Measurements from ENCODE around the gene SFXN2.
A peak's percentile ranks its signal among the peaks of the same experiment; 100 is the strongest.
"Not testable (repeated sequence)": the region's sequence is repeated elsewhere in the genome, so short reads cannot be mapped to it uniquely, and the experiment has no call there.

SFXN2 gene

DNA sequence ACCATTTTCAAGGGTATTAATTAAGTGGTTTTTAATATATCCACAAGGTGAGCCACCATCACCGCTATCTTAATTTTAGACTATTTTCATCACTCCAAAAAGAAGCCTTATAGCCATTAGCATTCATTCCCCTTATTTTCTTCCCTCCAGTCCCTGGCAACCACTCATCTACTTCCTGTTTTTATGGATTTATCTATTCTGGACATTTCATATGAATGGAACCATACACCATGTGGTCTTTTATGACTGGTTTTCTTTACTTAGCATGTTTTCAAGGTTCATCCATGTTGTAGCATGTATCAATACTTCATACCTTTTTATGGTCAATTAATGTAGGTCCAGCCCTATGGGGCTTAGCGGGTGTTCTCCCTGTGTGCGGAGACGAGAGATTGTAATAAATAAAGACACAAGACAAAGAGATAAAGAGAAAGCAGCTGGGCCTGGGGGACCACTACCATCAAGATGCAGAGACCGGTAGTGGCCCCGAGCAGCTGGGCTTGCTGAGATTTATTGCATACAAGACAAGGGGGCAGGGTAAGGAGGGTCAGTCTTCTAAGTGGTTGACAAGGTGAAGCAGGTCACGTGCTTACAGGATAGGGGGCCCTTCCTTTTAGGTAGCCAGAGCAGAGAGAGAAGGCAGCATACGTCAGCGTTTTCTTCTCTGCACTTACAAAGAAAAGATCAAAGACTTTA, 44.0 kb downstream of the SFXN2 start:
- no peak for DNase-seq

DNA sequence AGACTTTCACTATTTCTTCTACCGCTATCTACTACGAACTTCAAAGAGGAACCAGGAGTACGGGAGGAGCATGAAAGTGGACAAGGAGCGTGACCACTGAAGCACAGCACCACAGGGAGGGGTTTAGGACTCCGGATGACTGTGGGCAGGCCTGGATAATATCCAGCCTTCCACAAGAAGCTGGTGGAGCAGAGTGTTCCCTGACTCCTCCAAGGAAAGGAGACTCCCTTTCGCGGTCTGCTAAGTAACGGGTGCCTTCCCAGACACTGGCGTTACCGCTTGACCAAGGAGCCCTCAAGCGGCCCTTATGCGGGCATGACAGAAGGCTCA, 44.5 kb downstream of the SFXN2 start:
- DNase-seq, result not testable (repeated sequence)

DNA sequence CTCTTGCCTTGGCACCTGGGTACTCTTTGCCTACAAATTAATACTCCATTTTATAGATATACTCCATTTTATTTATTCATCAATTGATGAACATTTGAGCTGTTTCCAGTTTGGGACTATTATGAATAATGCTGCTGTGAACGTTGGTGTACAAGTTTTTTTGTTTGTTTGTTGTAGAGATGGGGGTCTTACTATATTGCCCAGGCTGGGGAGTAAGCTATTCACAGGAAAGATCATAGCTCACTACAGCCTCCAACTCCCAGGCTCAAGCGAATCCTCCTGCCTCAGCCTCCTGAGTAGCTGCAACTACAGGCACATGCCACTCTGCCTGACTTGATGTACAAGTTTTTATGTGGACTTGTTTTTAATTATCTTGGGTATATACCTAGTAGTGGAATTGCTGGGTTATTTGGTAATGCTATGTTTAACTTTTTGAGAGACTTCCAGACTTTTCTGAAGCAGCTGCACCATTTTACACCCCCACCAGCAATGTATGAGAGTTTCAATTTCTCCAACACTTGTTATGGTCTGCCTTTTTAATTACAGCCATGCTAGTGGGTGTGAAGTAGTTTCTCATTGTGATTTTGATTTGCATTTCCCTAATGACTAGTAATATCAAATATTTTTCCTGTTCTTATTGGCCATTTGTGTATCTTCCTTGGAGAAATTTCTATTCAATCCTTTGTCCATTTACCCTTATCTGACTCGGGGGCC, 45.2 kb downstream of the SFXN2 start:
- no peak for DNase-seq

DNA sequence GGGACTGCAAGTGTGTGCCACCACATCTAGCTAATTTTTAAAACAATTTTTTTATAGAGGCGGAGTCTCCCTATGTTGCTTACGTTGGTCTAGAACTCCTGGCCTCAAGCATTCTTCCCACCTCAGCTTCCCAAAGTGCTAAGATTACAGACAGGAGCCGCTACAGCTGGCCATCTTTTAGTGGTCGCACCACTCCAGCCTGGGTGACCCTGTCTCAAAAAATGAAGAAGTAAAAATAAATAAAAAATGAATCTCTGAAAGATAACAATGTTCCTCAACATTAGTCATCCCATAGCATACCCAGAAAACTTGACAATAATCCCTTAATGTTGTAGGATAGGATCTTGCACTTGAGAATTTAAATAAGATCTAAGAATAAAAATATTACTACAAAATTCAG, 47.5 kb downstream of the SFXN2 start:
- no peak for DNase-seq

DNA sequence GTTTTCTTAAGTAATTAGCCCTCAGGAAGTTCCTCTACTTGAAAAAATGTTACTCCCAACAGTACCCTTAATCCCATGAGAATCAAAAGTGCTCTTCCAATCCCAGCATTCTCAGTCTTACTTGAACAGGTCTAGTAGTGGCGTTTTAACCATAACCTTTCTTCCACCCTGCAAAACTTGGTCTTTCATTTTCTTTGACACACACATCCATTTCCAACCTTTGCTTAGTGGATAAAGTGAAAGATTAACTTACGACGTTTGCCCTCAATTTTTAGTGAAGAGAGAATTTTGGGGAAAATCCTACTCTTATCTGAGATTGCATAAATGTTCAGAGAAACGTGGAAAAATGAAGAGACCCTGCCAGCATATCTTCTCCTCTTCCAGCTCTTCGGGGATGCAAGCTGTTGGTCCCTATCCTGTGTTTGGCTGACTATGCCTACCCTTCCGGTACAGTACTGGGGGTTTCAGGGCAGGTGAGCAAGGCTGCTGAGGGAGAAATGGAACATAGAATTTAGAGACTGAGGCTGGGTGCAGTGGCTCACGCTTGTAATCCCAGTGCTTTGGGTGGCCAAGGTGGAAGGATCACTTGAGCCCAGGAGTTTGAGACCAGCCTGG, 48.1 kb downstream of the SFXN2 start:
- DNase-seq, result no peak

DNA sequence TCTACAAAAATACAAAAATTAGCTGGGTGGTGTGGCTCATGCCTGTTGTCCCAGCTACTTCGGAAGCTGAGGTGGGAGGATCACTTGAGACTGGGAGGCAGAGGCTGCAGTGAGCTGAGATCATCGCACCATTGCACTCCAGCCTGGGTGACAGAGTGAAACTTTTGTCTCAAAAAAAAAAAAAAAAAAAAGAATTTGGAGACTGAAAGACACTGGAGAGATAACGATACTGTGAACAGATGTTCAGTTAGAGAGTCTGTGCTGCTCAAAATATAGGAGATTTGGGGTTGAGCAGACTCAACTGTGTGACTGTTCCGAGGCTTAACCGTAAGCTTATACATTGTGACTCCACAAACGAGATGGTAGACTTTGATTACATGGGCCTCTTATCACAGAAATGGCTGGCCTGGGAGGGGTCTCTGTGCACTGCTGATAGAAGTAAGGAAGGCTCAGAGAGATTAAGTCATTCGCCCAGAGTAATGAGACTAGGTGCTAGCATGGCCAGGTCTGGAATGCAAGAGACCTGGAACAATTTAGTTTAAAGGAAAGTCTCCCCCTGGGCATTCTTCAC, 48.7 kb downstream of the SFXN2 start:
- no peak for DNase-seq

DNA sequence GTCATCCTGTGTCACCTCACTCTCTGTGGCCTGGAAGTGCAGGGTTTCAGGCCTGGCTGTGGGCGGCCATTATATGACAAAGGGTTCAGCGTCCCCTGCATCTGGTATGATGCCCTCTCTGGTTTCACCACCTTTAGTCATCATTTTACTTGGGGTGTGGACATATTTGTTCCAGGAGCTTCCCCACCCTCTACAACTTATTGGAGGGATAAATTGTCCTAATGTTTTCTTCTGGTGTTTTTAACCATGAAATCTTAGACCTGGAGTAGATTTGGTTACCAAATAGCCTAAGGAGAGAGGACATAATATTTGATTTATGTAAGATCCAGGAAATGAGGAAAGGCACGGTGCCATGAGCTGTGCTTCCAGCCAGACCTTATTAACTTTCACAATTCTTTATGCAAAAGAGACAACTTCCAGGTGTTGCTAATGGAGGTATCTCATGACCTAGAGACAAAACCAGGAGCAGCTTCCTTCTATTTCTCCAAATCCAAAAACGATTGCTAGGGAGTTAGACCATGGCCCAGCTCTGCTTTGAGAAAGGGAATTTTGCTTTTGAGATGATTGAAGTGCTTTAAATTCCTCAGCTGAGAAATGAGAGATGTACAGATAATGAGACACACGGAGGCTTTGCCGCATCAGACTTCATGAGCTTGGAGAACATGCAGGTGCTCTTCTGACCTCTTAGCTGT, 50.2 kb downstream of the SFXN2 start:
- peak; percentile 73 for DNase-seq

DNA sequence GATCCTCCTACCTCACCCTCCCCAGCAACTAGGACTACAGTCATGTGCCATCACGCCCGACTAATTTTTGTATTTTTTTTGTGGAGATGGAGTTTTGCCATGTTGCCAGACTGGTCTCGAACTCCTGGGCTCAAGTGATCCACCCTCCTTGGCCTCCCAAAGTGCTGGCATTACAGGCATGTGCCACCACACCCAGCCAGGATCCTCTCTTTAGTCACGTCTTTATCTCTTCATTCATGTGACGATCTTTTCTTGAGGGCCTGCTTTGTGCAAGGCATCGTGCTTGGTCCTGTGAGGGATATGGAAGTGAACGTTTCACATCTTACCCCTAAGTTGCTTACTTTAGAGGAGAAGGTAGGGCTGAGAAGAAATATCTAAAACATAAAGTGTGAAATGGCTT, 50.9 kb downstream of the SFXN2 start:
- no peak for DNase-seq

DNA sequence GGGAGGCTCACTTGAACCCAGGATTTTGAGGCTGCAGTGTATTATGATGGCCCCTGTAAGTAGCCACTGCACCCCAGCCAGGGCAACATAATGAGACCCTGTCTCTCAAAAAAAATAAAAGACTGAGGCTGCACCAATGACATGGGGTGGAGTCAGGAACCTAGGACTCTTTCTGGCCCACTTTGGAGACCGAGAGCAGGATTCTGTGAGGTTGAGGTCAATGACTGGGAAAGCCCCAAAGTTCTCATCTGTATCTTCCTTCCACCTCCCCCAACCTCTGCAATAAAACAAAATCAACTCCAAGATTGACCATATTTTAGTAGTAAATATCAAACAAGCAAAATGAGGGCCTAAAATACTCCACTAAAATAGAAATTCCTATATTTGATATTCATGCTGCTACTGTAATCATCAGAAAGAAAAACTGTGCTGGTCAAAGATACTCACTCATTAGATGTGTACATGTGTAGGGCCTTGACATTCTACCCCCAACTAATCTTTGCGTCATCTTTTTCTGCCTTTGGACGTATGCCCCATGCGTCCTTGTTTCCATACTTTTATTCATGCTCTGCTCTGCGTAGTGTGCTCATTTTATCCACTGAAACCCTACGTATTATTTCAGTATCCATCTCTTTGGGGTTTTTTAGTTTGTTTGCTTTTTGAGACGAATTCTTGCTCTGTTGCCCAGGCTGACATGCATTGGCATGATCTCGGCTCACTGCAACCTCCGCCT, 53.2 kb downstream of the SFXN2 start:
- DNase-seq, result no peak

DNA sequence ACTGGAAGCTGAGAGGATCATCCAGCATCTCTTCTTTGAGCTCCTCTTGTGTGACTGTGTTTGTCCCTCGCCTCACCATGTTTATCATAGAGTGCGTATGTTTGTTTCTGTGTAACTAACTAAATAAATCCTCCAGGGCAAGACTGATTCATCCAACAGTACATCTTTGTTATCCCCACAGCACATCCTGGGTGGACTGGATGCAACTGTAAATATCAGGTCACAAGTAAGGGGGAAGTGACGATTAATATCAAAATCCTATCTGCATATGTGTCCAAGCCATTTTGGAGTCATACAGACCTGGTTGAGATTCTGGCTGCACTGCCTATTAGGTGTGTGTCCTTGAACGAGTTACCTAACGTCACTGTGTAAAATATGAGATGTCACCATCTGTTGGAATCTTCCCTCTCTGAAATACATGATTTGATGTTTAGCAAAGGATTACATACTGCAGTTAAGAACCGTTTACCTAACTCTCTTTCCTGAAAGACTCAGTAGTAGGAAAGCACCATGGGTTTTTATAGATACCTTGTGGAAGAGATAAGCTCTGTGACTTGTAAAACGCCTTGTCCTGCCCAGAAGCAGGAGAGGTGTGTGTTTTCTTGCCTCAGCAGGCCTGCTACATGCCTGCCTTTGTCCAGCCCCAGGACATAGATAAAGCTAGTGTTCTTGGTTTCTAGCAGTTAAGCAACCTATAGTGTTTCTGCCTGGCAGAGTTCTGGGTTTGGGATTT, 55.1 kb downstream of the SFXN2 start:
- no peak for DNase-seq

DNA sequence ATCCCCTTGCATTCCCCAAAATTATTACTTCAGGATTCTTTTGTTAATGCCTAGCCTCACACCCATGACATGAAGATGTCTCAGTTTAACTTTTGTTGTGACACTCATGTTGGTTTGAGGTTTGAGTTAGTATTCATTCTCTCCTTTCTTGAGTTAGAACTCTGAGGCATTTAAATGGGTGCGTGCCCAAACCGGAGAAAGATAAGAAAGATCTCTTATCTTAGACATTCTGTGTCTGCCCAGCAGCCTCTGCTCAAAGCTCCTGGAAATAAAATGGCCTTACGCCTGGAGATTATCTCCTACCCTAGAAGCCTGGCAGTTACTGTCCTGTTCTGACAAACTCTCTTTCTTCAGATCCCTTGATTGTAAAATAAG, 55.7 kb downstream of the SFXN2 start:
- DNase-seq, result no peak

DNA sequence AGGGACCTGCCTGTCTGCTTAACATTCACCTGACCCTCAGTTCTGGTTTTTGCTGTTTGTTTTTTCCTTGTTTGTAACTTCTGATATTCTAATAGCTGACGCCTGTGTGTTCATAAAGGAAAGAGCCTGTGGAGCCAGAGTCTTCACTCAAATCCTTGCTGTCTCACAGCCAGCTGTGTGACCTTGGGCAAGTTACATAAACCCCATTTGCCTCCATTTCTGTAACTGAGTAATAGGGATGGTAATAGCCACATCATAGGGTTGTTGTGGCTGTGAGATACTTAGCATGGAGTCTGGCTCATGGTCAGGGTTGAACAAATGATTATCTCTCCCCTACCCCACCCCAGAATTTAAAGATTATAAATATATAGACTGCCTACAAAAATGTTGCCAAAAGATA, 56.4 kb downstream of the SFXN2 start:
- DNase-seq, result peak; percentile 22

DNA sequence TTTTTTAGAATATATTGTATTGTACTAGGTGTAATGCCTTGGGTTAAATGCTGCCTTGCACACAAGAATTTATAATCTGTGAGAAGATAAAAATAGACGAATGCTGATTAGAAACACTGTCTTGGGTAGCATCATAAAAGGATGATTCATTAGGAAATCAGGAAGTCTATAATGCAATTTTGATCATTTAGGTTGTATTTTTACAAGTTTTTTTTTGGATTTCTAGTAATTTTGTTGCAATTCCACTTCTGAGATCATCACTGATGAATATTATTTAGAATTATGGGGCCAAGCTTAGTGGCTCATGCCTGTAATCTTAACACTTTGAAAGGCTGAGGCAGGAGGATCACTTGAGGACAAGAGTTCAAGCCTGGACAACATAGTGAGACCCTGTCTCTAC, 58.9 kb downstream of the SFXN2 start:
- peak; percentile 36 for DNase-seq

DNA sequence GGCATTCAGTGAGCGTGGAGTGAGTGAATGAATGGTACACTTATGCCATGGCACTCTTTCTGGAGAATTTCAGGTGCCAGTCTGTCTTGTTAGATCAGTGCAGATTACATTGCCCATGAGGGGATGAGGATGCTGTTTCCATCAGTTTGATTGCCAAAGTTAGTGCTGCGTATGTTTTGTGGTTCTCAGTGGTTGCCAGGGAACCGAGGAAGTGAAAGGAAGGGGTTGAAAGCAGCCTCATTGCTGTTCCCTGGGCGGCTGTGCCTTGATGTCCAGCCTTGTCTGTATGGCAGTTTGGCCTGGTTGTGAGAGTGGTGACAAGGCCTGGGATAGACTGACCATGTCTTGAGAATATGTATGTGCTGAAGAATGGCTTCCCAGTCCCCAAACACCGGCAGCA, 59.5 kb downstream of the SFXN2 start:
- no peak for DNase-seq

DNA sequence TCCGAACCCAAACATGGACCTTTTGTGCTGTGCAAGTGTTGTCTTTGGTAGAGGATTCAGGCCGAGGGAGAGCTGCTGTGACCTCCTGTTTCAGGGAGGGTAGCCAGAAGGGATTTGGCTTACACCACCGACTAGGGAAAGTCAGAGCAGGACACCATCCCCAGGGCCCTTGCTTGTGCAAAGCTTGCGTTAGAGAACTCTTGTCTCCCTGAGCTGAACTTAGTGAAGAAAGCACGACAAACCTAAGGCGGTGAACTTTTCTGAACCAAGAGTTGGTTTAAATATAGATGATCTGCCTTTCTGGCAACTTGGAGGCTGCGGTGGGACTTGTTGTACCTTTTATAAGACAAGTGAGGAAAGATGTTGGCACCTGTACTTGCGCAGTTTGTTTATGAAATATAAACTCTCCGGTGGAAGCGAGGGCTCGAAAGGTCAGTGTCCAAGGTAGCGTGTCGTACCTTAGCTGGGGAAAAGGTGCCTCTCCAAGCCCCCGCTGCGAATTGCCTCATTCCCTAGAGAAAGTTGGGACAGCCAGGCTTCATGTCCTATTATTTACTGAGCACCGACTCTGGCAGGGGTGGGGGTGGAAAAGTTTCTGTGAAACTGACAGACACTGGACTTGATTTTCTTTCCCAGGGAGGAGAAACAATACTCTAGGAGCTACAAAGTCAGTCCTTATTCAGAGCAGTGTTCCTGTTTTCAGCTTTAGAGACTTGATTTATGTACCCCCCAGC, 60.9 kb downstream of the SFXN2 start:
- no peak for DNase-seq

DNA sequence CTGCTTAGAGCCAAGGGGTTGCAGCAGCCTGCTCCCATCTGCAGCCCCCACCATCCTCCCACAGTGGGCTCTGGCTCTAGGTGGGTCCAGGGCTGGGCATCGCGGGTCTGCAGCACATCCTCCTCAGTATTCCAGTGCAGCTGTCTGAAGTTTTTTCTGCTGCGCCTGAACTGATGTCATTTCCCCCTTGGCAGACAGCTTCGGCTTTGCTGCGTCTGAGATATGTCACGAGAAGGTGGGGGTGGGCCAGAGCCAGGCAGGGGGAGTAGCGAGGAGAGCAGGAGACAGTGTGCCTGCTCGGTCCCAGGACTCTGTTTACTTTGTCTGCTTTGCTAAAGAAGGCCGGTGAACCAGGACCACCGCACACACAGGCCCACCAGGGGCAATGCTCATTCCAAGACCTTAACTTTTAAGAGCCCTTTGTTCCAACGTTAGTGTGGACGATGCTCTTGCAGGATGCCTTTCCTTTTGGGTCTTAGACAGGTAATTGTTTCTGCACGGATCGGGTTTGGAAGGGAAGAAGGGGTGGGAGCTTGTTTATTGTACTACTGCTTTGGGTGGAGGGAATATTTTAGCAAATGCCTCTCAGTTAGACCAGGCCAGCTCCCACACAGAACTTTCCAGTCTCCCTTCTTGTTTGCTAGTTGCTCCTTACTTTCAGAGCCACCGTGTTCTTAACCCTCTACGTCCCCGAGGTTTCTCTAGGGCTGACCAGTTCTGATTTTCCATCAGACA, 61.7 kb downstream of the SFXN2 start:
- peak; percentile 94 for DNase-seq

DNA sequence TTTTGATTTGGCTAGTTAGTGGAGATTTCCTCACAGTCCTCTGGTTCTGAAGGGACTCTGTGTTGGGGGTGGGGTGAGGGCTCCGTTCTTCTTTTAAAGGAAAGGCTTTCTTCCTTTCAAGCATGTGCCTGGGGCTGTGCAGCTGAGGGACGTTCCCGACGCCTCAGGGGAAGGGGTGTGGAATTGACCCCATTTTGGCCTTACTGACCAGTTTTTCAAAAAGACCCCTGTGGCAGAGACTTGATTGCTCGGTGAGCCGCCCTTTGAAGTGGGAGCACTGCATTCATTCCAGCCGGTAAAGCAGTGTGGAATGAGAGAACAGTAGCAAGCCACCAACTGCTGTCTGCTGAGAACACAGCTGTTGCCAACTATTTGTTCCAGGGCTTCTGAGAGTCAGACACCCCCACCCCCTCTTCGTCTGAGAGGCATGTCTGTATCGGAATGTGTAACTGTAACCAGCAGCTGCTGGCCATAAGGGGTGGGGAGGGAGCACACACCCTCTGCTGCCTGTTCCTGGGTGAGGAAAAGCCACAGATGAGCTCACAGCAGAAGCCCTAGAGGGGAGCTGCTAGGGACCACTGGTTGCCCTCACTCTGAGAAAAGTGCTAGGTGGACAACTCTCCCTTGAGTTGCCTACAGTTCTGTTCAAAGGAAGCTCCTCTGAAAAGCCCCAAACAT, 62.5 kb downstream of the SFXN2 start:
- peak; percentile 99 for DNase-seq

DNA sequence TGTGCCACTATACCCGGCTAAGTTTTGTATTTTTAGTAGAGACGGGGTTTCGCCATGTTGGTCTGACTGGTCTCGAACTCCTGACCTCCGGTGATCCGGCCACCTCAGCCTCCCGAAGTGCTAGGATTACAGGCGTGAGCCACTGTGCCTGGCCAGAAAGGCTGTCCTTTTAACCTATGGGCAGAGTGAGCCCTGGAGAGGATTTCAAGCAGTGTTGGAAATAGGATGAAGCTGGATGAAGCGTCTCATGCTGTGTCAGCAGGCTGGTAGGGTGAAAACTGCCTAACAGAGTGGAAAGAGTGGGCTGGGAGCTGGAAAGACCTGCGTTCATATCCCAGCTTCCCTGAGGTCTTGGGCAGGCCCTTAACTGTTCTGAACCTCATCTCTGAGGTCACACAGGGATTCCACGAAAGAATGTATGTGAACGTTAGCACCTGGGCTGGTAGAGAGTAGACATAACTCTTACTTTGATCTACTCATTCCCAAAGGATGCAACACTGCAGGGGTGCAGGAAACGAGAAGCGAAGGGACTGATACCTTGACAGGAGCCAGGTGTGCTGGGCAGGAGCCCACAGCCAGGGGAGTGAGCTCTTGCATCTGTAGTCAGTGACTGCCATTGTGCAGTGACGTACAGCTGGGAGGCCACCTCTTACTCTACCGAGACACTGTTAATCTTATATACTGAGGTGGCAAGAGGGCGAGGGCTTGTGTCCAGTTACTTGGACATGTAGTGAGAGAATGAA, 63.4 kb downstream of the SFXN2 start:
- no peak for DNase-seq

DNA sequence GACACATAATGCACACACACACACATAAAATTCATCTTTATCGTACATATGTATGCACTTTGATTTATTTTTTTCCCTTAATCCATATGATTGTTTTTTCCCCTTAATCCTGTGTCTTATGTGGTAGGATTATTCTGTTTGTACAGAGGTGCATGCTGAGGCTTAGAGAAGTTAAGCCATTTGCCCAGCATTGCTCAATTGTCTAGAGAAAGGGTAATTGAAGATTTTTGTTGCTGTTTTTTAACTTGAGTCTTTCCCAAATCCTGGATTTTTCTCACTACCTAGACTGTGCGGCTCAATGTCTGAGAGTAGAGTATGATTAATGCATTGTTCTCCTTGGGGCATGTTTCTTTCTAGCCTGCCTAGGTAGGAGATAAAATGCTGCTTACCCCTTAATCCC, 64.3 kb downstream of the SFXN2 start:
- no peak for DNase-seq
